Fibroblast of skin of back (primary cell): ENCODE data around the gene PTPRM.

Experiments
- DNase-seq: peaks from one replicate; pipeline ENCODE4 v3.0.0-alpha.2; 2013

PTPRM gene

DNA sequence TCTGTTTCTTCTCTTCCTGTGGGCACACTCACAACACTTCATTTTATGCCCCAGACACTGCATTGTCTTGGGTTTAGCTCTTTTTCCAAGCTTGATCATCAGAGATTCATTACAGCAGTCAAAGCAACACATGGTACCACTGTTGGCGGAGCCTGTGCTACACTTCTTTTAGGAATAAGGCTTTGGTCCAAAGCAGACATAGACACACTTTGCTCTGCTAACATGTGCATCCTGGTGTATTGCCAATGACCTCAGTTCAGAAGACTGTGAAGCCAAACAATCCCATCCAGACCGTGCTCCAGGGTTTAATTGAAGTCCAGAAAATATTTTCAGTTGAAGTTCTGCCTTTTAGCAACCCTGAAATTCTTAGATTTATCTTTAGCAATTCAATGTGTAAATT is 687.5 kb downstream of the PTPRM start:
- DNase-seq = peak; percentile 23

DNA sequence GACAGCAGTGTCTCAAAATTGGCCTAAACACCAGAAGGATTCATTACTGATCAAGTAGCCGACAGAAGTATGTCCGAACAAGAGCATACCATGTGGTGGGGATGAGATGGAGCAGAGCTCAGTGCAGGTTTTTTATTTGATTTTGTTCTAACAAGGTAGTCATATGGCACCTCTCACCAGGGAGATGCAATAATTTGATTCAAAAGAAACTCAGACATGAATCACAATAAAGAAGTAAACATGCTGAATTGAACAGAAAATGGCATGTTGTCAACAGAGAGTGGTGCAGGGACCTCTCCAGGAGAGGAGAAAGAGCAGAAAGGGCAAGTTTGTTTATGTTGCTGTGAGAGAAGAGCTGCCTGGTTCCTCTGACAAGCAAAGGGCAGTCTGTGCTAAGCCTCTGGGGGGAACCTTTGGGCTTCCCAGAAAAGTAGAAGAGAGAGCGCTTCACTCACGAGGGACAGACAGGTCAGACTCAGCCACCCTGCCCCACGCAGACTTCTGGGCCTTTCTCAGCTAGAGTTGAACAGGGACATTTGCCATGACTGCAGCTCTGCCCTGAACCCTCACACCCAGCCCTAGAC is 690.8 kb downstream of the PTPRM start:
- DNase-seq = no peak

- DNase-seq = no peak
Observed at GRCh38 chr18:8260319-8260718, 693.2 kb downstream of the PTPRM start.

DNA sequence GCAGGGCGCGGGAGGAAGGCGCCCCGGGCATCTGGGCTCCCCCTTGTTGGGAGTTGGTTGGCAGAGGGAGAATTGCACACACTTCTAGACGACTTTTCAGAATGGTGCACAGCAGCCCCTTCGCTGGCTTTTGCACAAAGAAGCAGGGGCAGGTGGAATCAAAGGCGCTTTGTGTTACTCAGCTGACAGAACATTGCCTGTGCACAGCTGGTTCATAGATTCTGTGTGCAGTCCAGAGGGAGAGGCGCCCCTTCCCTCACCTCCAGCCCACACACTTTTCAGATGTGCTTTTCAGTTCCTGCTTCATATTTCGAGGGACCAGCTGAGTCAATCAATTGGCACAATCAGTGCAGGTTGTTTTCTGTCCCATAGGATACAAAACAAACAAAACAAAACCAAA is 693.7 kb downstream of the PTPRM start:
- DNase-seq = no peak

- no peak for DNase-seq
Observed at GRCh38 chr18:8261651-8262091, 694.6 kb downstream of the PTPRM start.

DNA sequence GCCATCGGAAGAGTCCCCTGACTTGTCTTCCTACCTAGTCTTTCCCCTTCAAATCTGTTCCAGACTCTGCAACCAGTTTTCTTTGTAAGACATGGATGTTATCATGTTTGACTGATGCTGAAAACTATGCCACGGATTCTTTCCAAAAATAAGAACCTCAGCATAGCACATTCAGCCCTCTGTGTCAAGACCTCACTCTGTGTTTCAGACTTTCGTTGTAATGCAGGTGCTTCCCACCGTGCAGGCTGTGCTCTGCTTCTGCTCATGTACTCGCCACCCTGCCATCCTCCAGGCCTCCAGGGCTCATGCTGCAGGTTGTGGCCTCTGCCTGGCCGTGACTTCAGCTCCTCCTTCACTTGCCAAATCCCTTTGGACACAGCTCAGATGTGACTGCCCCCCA is 695.1 kb downstream of the PTPRM start:
- DNase-seq = no peak

GRCh38 chr18:8264116-8264515 is 697.0 kb downstream of the PTPRM start:
- no peak for DNase-seq

DNA sequence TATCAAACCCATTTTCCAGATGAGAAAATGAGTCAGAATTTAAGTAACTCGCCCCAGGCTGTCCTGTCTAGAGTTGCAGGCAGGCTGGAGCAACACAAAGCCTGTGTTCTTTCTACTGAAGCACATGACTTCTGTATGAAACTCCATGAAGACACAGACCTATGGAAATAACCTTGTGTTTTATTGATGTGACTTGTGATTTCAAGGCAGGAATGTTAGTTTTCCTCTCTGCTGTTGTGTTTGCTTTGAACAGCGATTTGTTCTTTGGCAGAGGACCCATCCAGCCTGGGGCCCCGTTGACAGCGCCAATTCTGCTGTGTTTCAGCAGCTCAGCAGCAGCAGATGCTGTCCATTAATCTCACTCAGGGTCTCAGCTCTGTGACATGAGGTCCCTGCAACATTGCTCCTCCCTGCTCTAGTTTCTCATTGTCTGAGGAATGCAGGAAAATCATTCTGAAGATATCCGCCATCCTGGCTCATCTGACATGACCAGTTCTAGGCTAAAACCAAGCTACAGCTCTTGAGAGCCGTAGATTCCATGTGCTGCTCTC is 697.8 kb downstream of the PTPRM start:
- DNase-seq = peak; percentile 24

GRCh38 chr18:8272254-8272653 is 705.1 kb downstream of the PTPRM start:
- no peak for DNase-seq

GRCh38 chr18:8274370-8274769 is 707.3 kb downstream of the PTPRM start:
- no peak for DNase-seq

GRCh38 chr18:8276406-8276805 is 709.3 kb downstream of the PTPRM start:
- no peak for DNase-seq

DNA sequence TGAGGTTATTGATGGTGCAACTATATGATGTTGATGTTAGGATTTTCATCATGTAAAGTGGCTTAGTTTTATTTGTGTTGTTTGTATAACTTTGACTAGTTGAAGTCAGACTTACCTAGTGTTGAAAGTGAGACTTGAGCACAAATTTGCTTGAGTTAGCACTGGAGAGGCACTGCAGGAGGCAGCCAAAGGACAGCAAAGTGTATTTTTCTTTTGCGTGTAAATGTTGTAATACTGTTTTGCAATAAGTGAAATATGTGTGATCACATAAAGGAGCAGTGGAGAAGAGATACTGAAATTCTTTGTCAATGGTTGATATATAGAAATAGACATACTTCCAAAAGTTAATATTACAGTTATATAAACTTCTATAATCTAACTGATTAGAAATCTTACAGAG is 710.2 kb downstream of the PTPRM start:
- no peak for DNase-seq

DNA sequence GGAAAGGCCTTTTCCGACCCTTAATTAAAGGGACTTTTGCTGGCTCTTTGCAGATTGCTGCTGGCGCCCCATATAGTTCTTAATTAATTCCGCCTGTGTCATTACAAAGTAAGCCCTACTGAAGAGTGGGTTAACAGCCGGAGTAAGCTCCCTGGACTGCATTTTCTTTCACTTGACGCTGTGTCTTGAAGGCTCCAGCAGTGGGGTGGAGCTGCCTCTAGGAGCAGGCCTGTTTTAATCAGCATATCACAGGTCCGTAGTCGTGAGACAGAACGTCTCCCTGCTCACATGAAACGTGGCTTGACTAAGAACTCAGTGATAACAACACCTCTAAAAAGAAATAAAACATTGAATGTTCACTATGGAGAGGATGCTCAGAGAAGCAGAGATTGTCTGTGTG is 712.2 kb downstream of the PTPRM start:
- no peak for DNase-seq

DNA sequence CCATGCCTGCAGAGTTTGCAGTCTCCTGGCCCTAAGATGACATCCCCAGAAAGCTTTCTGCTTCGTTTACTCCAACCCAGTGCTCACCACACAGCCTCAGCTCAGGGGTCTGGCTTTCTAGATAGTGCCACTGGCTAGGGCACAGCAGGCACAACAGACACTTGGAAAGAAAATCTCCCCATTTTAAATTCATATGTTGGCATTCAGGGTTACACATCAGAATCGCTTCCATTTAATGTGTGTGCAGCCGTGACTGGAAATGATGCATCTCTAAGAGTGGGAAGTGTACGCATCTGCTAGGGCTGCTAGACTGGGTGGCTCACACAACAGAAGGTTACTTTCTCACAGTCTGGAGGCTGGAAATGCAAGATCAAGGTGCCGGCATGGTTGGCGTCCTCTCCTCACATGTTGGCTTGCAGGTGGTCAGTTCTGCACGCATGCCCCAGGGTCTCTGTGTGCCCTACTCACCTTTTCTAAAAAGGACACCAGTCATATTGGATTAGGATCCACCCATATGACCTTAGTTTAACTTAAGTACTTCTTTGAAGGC is 712.7 kb downstream of the PTPRM start:
- DNase-seq = no peak

GRCh38 chr18:8283891-8284585 is 716.9 kb downstream of the PTPRM start:
- peak; percentile 70 for DNase-seq

GRCh38 chr18:8286303-8286702 is 719.2 kb downstream of the PTPRM start:
- DNase-seq = no peak

- DNase-seq = no peak
Observed at GRCh38 chr18:8287196-8287885, 720.2 kb downstream of the PTPRM start.

DNA sequence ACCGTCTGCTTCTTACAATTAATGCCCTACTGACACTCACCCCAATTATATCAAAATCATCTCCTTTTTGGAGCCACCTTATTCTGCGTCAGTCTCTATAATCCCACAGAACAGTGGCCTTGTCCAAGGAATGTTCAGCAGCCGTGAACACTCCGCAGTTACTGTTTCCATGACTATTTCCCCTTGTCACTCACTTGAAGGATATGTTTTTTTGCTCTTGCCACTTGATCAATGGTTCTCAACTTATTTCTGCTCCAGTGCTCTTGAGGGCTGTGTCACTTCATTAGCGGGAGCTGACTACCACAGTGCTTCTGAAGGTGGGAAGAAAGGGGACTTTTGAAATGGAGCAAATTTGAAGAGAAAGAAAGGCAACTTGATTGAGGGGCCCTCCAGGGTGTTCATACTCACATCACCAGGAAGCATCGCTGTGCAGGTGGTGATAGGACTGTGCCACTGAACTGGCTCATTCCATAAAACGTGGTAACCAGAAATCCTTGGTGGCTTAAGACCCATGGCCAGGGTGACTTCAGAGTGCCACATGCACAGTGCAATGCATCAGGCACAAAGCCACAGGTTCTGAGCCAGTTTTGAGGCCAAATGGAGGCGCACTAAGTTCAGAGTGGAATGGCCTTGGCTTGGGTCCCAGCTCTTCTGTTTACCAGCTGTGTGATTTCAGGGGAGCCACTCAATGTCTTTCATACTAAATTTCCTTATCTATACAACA is 721.5 kb downstream of the PTPRM start:
- DNase-seq = no peak

DNA sequence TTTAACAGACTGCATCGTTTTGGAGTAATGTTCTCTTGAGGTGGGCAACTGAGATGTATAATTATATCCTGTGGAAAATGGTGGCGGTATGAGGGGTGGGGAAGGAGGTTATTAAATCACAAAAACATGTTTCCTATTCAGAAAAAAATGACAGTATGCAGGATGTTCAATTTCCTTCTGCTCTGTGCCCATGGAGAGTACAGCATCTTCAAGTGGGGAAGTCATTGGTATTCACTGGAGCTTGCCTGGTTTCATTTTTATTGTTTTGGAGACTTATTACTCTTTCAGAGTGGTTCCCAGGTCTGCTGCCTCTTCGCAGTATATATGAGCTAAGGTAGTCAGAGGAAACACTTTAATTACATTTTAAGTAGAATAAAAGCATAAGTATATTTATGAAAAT is 723.3 kb downstream of the PTPRM start:
- DNase-seq = no peak

- DNase-seq = no peak
Observed at GRCh38 chr18:8290913-8291312, 723.8 kb downstream of the PTPRM start.

DNA sequence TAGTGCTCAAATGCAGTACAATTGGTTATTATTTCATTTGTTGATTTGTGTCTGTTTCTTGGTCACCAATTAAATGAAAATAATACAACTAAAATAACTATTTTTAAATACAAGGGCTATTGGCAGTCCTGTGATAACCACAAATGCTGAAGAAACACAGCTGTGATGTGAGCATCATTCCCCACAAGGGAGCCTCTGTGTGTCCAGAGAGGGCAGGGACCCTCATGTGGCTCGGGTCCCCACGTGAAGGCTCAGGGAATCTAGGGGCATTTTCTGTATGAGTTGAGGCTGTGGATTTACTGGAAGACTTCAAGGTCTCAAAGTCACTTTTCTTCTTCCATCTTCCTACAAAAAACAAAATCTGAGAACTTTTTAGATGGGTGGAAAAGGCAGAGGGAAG is 726.1 kb downstream of the PTPRM start:
- no peak for DNase-seq

- DNase-seq = no peak
Observed at GRCh38 chr18:8296886-8297616, 729.9 kb downstream of the PTPRM start.
